Measurements from ENCODE around the gene DOP1B.

The DOP1B gene

DNA sequence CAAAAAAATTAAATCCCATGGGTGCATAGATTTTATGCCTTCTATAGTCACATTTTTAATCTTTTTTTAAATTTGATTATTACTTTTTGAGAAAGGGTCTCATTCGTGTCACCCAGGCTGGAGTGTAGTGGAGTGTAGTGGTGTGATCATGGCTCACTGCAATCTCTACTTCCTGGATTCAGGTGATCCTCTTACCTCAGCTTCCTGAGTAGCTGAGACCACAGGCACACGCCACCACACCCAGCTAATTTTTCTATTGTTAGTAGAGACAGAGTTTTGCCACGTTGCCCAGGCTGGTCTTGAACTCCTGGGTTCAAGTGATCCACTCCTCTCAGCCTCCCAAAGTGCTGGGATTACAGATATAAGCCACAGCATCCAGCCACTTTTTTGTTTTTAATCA, 11.4 kb upstream of the DOP1B start:
- H3K9ac ChIP-seq (ENCODE audit: low read length), result no peak overlapping the region
- no peaks in the 10 kb centered on the region for H3K36me3 ChIP-seq (ENCODE audit: control insufficient read depth, insufficient read depth, low read length)
- H3K27me3 ChIP-seq (ENCODE audit: control insufficient read depth, insufficient read depth, low read length), result no peaks in the 10 kb centered on the region
- no peaks in the 10 kb centered on the region for H3K4me1 ChIP-seq (ENCODE audit: control insufficient read depth, insufficient read depth, low read length)
- no peak overlapping the region for H3K4me3 ChIP-seq (ENCODE audit: low read length)
- H3K27ac ChIP-seq (ENCODE audit: low read depth, low read length), result no peak overlapping the region

DNA sequence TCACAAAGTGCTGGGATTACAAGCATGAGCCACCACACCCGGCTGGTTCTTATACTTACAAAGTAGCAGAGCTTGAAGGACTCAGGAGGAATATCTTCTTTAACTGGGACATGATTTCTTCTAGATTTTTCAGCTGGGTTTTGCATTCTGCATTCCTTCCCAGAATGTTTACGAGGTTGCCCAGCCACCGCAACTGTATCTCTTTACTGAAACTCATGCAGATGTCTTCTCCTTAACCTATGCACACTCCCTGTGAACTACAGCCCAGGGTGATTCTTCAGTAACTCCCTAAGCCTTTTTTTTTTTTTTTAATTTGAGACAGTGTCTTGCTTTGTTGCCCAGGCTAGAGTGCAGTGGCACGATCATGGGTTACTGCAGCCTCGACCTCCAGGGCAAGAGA, 8.7 kb upstream of the DOP1B start:
- Histone ChIP-seq H3K4me3 (ENCODE audit: low read length) (no peak overlapping the region), H3K36me3 (ENCODE audit: control insufficient read depth, insufficient read depth, low read length) (no peaks in the 10 kb centered on the region), H3K27ac (ENCODE audit: low read depth, low read length) (no peak overlapping the region), H3K4me1 (ENCODE audit: control insufficient read depth, insufficient read depth, low read length) (peaks cover 5% of the 10 kb centered on the region), H3K27me3 (ENCODE audit: control insufficient read depth, insufficient read depth, low read length) (no peaks in the 10 kb centered on the region), H3K9ac (ENCODE audit: low read length) (no peak overlapping the region)

DNA sequence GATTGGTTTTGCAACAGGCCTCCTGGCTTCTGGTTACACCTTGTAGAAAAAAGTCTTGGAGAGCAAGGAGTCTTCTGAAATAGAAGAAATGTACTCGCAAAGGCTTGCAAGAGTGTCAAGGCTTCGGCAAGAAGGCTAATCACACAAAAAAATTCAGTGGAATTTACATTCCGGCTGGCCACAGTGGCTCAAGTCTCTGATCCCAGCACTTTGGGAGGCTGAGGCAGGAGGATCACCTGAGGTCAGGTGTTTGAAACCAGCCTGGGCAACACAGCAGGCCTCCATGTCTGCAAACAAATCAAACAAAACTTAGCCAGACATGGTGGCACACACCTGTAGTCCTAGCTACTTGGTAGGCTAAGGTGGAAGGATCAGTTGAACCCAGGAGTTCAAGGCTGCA, 7.7 kb upstream of the DOP1B start:
- H3K9ac ChIP-seq (ENCODE audit: low read length), result no peak overlapping the region
- H3K27me3 ChIP-seq (ENCODE audit: control insufficient read depth, insufficient read depth, low read length), result no peaks in the 10 kb centered on the region
- H3K4me1 ChIP-seq (ENCODE audit: control insufficient read depth, insufficient read depth, low read length), result peaks cover 5% of the 10 kb centered on the region
- no peak overlapping the region for H3K27ac ChIP-seq (ENCODE audit: low read depth, low read length)
- H3K36me3 ChIP-seq (ENCODE audit: control insufficient read depth, insufficient read depth, low read length), result no peaks in the 10 kb centered on the region
- H3K4me3 ChIP-seq (ENCODE audit: low read length), result no peak overlapping the region

DNA sequence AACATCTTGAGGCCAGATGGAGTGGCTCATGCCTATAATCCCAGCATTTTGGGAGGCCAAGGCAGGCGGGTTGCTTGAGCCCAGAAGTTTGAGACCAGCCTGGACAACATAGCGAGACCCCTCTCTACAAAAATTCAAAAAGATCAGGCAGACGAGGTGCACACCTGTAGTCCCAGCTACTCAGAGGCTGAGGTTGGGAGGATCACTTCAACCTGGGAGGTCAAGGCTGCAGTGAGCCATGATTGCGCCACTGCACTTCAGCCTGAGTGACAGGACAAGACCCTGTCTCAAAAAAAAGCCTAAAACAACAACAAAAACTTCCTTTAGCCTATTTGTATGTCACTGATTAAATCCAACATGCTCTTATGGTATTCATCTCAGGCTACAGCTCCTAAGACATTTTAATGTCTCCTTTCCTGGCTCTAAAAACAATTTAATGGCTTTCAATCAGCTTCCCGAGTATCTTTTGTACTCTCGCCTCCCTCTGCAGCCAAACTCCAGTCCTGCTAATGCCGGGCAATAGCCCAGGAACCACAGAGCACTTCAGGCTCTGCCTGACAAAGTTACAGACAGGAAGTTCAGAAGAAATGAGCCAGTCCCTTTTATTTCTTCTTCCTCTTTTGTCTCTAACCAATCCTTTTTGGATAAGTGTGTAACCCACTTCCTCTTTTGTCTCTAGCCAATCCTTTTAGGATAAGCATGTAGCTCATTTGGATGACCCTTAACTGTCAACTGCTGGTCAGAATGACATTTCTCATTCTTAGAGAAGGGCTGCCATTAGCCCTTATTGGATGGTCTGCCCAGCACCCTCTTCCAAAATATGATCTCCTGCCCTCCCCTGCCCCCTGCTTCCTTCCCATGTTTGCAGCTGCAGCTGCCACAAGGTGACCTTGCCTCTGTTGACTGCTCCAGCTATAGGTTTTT, 6.6 kb upstream of the DOP1B start:
- peak overlapping the region; percentile 64 for H3K27ac ChIP-seq (ENCODE audit: low read depth, low read length)
- H3K9ac ChIP-seq (ENCODE audit: low read length), result no peak overlapping the region
- H3K4me3 ChIP-seq (ENCODE audit: low read length), result no peak overlapping the region
- peaks cover 5% of the 10 kb centered on the region for H3K4me1 ChIP-seq (ENCODE audit: control insufficient read depth, insufficient read depth, low read length)
- H3K36me3 ChIP-seq (ENCODE audit: control insufficient read depth, insufficient read depth, low read length), result no peaks in the 10 kb centered on the region
- H3K27me3 ChIP-seq (ENCODE audit: control insufficient read depth, insufficient read depth, low read length), result no peaks in the 10 kb centered on the region

DNA sequence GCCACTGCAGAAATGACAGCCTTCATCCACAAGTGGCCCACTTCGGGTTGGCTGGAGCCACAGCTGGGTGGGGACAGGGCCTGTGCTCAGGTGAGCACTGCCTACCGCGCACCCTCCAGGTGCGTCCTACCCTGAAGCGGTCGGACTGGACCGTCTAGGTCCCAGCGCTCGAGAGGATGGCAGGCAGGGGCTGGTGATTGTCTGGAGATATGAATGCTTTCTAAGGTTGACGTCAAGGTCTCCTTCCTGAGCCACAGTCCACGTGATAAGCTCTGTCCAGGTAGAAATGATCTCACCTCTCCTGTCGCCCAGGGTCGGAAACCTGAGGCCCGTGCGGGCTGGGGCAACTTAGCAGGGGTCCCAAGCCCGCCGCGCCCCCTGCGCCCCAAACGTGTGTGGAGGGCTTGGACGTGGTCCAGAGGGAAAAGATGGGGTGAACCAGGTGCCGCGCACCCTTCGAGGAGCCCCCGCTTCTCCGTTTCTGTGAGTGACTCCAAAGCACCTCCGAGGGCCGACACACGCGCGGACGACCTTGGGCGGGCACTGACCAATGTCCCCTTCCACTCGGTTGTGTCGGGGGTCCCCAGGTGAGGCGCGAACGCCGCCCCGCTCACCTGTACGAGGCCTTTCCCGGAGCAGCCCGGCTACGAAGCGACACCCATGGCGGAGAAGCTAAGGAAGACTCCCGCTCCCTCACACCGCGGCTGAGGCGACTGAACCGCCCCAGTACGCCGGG, 853 bp upstream of the DOP1B start:
- no peaks in the 10 kb centered on the region for H3K27me3 ChIP-seq (ENCODE audit: control insufficient read depth, insufficient read depth, low read length)
- H3K4me3 ChIP-seq (ENCODE audit: low read length), result peak overlapping the region; percentile 94
- peaks cover 6% of the 10 kb centered on the region for H3K4me1 ChIP-seq (ENCODE audit: control insufficient read depth, insufficient read depth, low read length)
- H3K36me3 ChIP-seq (ENCODE audit: control insufficient read depth, insufficient read depth, low read length), result no peaks in the 10 kb centered on the region
- H3K9ac ChIP-seq (ENCODE audit: low read length), result peak overlapping the region; percentile 94
- H3K27ac ChIP-seq (ENCODE audit: low read depth, low read length), result peak overlapping the region; percentile 75

DNA sequence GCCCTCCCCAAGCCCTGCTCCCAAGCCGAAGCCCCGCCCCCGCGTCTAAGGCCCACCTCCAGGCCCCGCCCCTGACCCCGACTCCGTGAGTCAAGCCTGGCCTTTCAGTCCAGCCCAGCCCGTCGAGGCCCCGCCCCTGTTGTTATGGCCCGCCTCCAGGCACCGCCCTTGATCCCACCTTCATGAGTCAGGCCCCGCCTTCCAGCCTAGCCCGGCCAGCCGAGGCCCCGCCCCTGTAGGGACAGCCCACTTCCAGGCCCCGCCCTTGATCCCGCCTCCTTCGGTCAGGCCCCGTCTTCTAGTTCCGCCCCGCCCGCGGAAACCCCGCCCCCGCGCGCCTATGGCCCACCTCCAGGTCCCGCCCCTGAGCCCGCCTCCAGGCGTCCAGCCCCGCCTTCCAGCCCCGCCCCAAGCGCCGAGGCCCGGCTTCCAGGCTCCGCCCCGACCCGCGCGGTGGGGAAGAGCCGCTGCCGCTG, 247 bp upstream of the DOP1B start:
- H3K9ac ChIP-seq (ENCODE audit: low read length), result no peak overlapping the region

DNA sequence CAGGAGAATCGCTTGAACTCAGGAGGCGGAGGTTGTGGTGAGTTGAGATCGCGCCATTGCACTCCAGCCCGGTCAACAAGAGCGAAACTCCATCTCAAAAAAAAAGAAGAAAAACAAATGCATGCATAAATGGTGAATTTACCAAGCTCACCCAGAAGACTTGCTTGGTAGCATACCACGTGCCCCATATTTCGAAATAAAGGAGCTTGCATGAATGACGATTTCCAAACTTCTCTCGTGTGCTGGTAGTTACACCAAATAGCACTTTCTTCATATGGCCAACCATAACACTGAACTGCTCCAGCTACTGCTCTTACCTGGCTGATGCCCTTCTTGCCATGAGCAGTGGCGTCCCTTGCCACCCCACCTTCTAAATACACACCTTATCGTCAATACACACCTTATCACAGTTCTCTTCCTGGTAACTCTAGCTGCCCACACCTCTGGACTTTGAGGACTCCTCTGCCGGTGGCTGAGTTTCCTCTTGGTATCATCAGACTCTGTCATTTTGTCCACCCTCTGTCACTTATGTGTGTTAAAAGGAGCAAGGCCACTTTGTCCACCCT, 2.8 kb downstream of the DOP1B start:
- Histone ChIP-seq H3K9ac (ENCODE audit: low read length) (no peak overlapping the region), H3K27ac (ENCODE audit: low read depth, low read length) (no peak overlapping the region), H3K4me1 (ENCODE audit: control insufficient read depth, insufficient read depth, low read length) (peaks cover 6% of the 10 kb centered on the region), H3K27me3 (ENCODE audit: control insufficient read depth, insufficient read depth, low read length) (no peaks in the 10 kb centered on the region), H3K36me3 (ENCODE audit: control insufficient read depth, insufficient read depth, low read length) (no peaks in the 10 kb centered on the region), H3K4me3 (ENCODE audit: low read length) (no peak overlapping the region)

More for the DNA sequence above, 247 bp upstream of the DOP1B start:
- Histone ChIP-seq H3K27me3 (ENCODE audit: control insufficient read depth, insufficient read depth, low read length) (no peaks in the 10 kb centered on the region), H3K27ac (ENCODE audit: low read depth, low read length) (peak overlapping the region; percentile 75), H3K36me3 (ENCODE audit: control insufficient read depth, insufficient read depth, low read length) (no peaks in the 10 kb centered on the region), H3K4me3 (ENCODE audit: low read length) (peak overlapping the region; percentile 94), H3K4me1 (ENCODE audit: control insufficient read depth, insufficient read depth, low read length) (peaks cover 6% of the 10 kb centered on the region)

DNA sequence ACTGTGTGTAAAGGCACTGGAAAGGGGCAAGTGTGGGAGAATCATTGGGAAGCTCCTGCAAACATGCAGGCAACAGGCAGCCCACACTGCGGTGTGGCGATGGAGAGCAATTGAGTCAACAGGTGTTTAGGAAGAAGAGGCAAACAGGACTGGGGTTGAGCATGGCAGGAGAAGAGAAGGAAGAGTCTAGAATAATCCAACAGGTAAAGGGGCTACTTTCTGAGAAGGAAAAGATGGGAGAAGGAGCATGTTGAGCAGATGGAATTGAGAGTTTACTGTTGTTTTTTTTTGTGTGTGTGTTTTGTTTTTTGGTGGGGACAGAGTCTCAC, 4.2 kb downstream of the DOP1B start:
- Histone ChIP-seq H3K27ac (ENCODE audit: low read depth, low read length) (no peak overlapping the region), H3K36me3 (ENCODE audit: control insufficient read depth, insufficient read depth, low read length) (no peaks in the 10 kb centered on the region), H3K4me1 (ENCODE audit: control insufficient read depth, insufficient read depth, low read length) (peaks cover under 1% of the 10 kb centered on the region), H3K9ac (ENCODE audit: low read length) (no peak overlapping the region), H3K27me3 (ENCODE audit: control insufficient read depth, insufficient read depth, low read length) (no peaks in the 10 kb centered on the region), H3K4me3 (ENCODE audit: low read length) (no peak overlapping the region)

DNA sequence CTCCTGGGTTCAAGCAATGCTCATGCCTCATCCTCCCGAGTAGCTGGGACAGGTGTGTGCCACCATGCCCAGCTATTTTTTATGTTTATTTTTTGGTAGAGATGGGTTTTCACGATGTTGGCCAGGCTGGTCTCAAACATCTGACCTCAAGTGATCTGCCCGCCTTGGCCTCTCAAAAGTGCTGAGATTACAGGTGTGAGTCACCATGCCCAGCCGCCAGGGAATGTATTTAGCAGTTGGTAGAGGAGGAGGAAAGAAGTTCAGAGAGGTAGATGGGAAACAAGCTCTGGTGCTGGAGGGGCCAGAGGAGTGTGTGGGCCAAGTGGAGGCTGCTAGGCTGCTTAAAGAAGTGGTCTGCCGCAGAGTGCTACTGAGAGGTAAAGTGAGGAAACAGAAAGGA, 6.0 kb downstream of the DOP1B start:
- H3K4me1 ChIP-seq (ENCODE audit: control insufficient read depth, insufficient read depth, low read length), result no peaks in the 10 kb centered on the region

DNA sequence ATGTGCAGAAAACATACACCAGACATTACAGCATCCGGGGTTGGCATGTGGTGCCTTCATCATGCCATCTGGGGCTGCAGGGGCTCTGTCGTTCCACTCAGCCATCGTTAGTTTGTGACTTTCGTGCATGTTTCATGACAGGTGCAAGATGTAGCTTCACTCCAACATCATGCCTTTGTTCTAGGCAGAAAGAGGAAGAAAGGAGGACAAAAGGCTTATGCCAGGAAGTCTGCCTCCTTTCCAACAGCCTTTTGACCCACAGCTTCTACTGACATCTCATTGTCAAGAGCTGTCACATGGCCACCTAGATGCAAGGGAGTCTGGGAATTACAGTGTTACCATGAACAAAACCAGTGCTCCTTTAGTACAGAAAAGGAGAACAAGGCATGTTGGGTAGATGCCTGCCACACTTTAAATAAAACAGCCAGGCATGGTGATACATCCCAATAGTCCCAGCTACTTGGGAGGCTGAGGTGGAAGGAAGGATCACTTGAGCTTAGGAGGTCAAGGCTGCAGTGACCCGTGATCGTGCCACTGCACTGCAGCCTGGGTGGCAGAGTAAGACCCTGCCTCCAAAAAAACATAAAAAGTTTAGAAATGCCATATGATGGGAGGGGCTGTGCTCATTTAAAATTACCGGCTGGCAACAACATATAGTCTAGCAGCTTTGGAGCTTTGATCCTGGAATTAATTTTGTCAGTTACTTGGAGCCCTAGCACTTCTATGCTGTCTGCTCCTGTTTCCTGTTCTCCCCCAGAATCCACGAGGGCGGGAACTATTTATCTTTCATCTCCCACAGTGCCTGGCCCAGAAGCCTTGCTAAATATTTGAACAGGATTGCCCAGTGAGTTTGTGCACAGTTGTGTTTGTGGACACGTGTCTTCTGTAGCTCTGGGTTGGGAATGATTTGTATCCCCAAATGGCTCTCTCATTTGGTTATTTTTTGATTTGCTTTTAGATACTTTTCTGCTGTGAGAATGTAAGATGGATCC, 7.4 kb downstream of the DOP1B start:
- Histone ChIP-seq H3K27ac (ENCODE audit: low read depth, low read length) (no peak overlapping the region), H3K9ac (ENCODE audit: low read length) (no peak overlapping the region), H3K36me3 (ENCODE audit: control insufficient read depth, insufficient read depth, low read length) (peaks cover 2% of the 10 kb centered on the region), H3K27me3 (ENCODE audit: control insufficient read depth, insufficient read depth, low read length) (no peaks in the 10 kb centered on the region), H3K4me3 (ENCODE audit: low read length) (no peak overlapping the region), H3K4me1 (ENCODE audit: control insufficient read depth, insufficient read depth, low read length) (no peaks in the 10 kb centered on the region)

More for the DNA sequence above, 6.0 kb downstream of the DOP1B start:
- Histone ChIP-seq H3K36me3 (ENCODE audit: control insufficient read depth, insufficient read depth, low read length) (no peaks in the 10 kb centered on the region), H3K9ac (ENCODE audit: low read length) (no peak overlapping the region), H3K27ac (ENCODE audit: low read depth, low read length) (no peak overlapping the region), H3K4me3 (ENCODE audit: low read length) (no peak overlapping the region), H3K27me3 (ENCODE audit: control insufficient read depth, insufficient read depth, low read length) (no peaks in the 10 kb centered on the region)

DNA sequence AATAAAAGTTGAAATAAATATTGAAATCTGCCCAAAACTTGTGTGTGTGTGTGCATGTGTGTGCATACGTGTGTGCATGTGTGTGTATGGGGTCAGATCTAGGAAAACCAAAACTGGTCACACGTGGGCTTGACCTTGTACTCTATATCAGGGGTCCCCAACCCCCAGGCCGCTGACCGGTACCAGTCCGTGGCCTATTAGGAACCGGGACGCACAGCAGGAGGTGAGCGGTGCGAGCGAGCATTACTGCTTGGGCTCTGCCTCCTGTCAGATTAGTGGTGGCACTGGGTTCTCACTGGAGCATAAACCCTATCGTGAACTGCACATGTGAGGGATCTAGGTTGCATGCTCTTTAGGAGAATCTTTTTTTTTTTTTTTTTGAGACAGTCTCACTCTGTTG, 8.7 kb downstream of the DOP1B start:
- H3K27me3 ChIP-seq (ENCODE audit: control insufficient read depth, insufficient read depth, low read length), result no peaks in the 10 kb centered on the region
- peaks cover 6% of the 10 kb centered on the region for H3K36me3 ChIP-seq (ENCODE audit: control insufficient read depth, insufficient read depth, low read length)
- no peak overlapping the region for H3K27ac ChIP-seq (ENCODE audit: low read depth, low read length)
- no peak overlapping the region for H3K9ac ChIP-seq (ENCODE audit: low read length)
- H3K4me1 ChIP-seq (ENCODE audit: control insufficient read depth, insufficient read depth, low read length), result no peaks in the 10 kb centered on the region
- no peak overlapping the region for H3K4me3 ChIP-seq (ENCODE audit: low read length)

Measured in rectal smooth muscle tissue (tissue), 1 donor.